SJCRH30 (cell line): ENCODE measurements around the gene ADAMTS16. TPM values are rescaled to one million over a fixed set of nuclear protein-coding genes. Genes with fewer than 3 reads are reported as not detected.
A peak's percentile ranks its signal among the peaks of the same experiment; 100 is the strongest.
"Not testable (repeated sequence)": the region's sequence is repeated elsewhere in the genome, so short reads cannot be mapped to it uniquely, and the experiment has no call there.

Source experiments
- DNase-seq, 2 experiments: peaks; one replicate each; pipeline ENCODE4 v3.0.0-alpha.2; 2015 to 2020
- H3K27ac ChIP-seq: fragments of 250-450 bp; sonication (Bioruptor Pico); 2 replicates; pipeline ENCODE4 v1.5.1; 2020; ENCODE audit warnings: mild to moderate bottlenecking, moderate library complexity
- H3K27me3 ChIP-seq: fragments of 250-450 bp; sonication (Bioruptor Pico); 2 replicates; pipeline ENCODE4 v1.5.1; 2020; ENCODE audit warnings: mild to moderate bottlenecking, moderate library complexity
- H3K36me3 ChIP-seq: fragments of 250-450 bp; sonication (Bioruptor Pico); 2 replicates; pipeline ENCODE4 v1.5.1; 2020; ENCODE audit warnings: mild to moderate bottlenecking, moderate library complexity
- H3K4me1 ChIP-seq: fragments of 250-450 bp; sonication (Bioruptor Pico); 2 replicates; pipeline ENCODE4 v1.5.1; 2020; ENCODE audit warnings: mild to moderate bottlenecking, moderate library complexity
- H3K4me3 ChIP-seq: fragments of 250-450 bp; sonication (Bioruptor Pico); 2 replicates; pipeline ENCODE4 v1.5.1; 2020; ENCODE audit warnings: mild to moderate bottlenecking, moderate library complexity
- H3K9me3 ChIP-seq: fragments of 250-450 bp; sonication (Bioruptor Pico); replicated peaks from 2 replicates; pipeline ENCODE4 v1.5.1; 2020; ENCODE audit warnings: mild to moderate bottlenecking, moderate library complexity
- total RNA-seq: library from RNA; depleted of rRNA; stranded (reverse); fragments of >200 nt; shearing (Covaris generic); gene quantifications from 2 replicates; pipeline ENCODE4 v1.2.3, GENCODE V29; 2014

Gene ADAMTS16
- total RNA-seq, 1 experiment from 2014 or later, result 0.71 TPM

DNA sequence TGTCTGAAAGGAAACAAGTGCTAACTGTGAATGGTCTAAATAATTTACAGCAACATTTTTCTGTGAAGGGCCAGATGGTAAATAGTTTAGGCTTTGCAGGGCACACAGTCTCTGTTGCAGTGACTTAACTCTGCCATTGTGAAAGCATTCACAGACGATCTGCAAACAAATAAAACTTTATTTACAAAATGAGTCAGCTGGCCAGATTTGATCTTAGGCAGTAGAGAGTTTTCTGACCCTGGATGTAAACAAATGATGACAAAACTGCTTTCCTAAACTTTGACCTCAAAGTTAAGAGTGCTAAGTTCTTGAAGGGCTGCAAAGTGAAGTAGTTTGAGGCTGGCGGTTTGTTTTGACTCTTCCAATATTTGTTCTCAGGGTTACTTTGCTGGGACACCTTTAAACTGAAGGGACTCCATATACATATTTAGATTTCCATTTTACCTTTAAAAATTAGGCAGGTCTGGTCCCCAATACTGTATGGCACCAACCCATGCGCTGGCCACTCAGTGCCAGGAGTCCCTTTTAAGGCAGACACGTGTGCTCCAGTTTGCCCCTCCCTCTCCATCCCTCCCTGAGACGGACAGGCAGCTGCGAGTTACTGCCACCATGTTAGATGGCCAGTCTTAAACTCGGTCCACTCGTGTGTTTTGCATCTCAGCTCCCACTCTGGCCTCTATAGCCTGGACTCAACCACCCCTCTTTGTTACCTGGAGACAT, 4.0 kb upstream of the ADAMTS16 start:
- Histone ChIP-seq H3K36me3 (no peaks in the 10 kb centered on the region), H3K4me1 (no peaks in the 10 kb centered on the region), H3K27me3 (no peaks in the 10 kb centered on the region), H3K27ac (no peak overlapping the region), H3K4me3 (no peak overlapping the region), H3K9me3 (no peaks in the 10 kb centered on the region)
- no peak for DNase-seq

DNA sequence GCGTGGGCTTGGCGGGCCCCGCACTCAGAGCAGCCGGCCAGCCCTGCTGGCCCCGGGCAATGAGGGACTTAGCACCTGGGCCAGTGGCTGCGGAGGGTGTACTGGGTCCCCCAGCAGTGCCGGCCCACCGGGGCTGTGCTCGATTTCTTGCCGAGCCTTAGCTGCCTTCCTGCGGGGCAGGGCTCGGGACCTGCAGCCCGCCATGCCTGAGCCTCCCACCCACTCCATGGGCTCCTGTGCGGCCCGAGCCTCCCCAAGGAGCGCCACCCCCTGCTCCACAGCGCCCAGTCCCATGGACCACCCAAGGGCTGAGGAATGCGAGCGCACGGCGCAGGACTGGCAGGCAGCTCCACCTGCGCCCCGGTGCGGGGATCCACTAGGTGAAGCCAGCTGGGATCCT, 2.3 kb upstream of the ADAMTS16 start:
- H3K27ac ChIP-seq, H3K36me3 ChIP-seq, H3K4me3 ChIP-seq, H3K27me3 ChIP-seq, H3K4me1 ChIP-seq, DNase-seq, H3K9me3 ChIP-seq: not testable (repeated sequence)

DNA sequence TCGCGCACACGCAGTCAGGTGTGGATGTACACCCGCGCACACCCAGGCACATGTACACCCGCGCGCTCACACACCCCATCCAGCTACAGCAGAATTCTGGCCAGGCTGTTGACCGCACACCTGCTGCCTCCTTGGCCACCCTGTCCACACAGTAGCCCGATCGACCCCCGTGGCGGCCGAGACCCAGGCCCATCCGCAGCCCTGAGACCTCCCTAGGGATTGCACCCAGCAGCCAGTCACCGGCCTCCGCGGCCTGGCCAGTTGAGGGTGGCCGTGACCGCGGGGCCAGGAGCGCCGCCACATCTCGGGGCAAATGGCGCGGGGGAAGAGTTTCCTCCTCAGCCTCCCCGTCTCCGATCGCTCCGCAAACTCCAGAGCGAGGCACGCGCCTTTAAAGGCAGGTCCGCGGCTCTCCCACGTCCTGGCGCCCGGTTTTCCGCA, 774 bp upstream of the ADAMTS16 start:
- no peak overlapping the region for H3K4me3 ChIP-seq
- no peak overlapping the region for H3K27ac ChIP-seq
- H3K4me1 ChIP-seq, result no peaks in the 10 kb centered on the region
- DNase-seq, result no peak
- no peaks in the 10 kb centered on the region for H3K36me3 ChIP-seq
- H3K9me3 ChIP-seq, result no peaks in the 10 kb centered on the region
- no peaks in the 10 kb centered on the region for H3K27me3 ChIP-seq

DNA sequence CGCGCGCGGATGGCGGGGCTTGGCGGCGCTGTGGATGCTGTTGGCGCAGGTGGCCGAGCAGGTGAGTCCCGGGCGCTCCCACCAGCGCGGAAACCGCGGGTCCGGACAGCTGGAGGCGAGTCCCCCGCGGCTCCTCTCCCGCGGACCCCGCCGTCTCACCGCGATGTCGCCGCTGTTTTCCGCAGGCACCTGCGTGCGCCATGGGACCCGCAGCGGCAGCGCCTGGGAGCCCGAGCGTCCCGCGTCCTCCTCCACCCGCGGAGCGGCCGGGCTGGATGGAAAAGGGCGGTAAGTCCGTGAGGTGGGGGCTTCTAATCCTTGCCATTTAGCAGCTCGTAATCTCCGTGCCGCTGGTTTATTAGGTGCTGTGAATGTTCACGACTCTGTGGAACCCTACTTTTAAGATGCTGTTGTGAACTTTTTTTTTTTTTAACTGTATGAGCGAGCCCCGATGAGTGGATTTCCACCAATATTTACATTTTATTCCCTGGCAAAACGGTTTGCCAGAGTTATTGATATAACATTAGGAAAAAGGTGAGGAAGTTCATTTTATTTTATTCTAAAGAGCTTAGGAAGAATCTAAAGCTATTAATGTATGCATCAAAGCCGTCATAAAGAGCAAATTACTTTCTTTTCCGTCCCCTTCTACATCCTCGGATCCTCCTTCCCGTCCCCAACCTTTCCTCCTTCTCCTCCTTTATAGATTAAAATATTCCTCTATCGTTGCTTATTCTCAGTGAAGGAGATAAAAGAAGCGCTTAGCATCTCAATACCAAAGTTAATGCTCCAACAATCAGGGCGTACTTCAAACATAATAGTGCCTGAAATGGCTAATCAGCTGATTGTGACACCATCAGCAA, 579 bp downstream of the ADAMTS16 start:
- no peaks in the 10 kb centered on the region for H3K27me3 ChIP-seq
- no peak for DNase-seq
- no peak overlapping the region for H3K27ac ChIP-seq
- H3K36me3 ChIP-seq, result no peaks in the 10 kb centered on the region
- H3K4me3 ChIP-seq, result no peak overlapping the region
- H3K4me1 ChIP-seq, result no peaks in the 10 kb centered on the region
- H3K9me3 ChIP-seq, result no peaks in the 10 kb centered on the region

DNA sequence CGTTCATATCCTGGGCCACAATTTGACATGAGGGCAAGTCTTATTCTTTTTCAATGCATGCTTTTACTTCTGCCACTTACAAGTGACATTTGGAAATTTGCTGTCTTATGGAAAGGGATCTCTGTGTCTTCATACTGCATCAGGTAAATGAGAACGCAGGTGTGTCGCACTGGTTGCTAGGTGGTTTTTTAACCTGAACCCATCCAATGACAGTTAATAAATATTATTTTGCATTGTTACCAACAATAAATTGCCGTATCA, 1.1 kb downstream of the ADAMTS16 start:
- no peak for DNase-seq
- Histone ChIP-seq H3K9me3 (no peaks in the 10 kb centered on the region), H3K4me1 (no peaks in the 10 kb centered on the region), H3K27me3 (no peaks in the 10 kb centered on the region), H3K36me3 (no peaks in the 10 kb centered on the region), H3K27ac (no peak overlapping the region), H3K4me3 (no peak overlapping the region)

DNA sequence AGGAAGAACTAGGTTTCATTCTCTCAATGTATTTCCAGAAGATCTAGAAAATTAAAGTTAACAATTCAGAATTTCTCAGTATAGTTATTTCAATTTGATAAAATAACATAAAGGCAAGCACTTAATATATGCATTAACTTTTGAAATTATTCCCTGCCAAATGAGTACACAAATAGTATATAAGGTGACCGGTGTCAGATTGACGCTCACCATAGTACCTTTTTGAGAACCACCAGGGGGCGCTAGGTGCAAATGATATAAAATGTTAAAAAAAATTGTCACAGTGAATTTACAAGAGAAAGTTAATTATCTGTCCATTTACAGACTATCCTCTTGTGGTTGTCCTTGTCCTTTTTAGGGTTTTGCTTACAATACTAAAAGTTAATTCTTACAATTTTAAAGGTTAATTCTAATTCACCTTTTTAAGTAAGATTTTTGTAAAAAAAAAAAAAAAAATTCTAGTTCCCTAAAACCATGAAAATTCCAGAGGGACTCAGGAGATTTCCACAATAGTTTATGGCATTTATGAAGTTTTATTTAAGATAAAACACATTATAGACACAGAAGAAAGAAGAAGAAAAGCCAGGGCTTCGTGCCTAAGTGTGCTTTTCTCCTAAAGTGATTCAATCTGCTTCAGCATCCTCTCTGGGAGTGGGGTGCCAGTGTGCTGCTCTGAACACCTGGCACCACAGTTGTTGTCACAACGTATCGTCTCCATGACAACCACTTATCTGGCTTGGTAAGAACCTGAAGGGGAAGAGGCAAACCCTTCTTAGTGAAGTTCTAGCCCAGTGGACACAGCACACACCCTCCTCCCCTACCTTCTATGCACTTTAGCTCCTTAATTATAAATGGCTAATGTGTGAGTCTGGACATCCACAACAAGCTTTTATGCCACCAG, 1.7 kb downstream of the ADAMTS16 start:
- no peak overlapping the region for H3K4me3 ChIP-seq

DNA sequence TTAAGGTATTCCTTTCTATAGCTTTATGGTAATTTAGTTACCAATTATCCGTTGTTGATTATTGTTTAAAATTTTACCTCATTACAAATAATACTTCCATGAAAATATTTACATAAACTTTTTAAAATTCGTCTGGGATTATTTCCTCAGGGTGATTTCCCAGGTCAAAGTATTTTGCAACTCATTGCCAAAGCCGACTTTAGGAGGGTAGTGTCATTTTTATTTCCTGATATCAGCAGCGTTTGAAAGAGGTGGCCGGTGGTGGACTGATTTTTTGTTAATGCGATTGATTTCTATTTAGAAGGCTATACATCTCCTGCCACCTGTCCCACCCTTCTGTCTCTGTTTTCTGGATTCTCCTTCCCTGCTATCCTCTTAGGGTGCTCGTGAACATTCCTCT, 4.3 kb downstream of the ADAMTS16 start:
- no peak for DNase-seq
- Histone ChIP-seq H3K4me1 (no peaks in the 10 kb centered on the region), H3K36me3 (no peaks in the 10 kb centered on the region), H3K4me3 (no peak overlapping the region), H3K27me3 (no peaks in the 10 kb centered on the region), H3K27ac (no peak overlapping the region), H3K9me3 (no peaks in the 10 kb centered on the region)

More for the DNA sequence above, 1.7 kb downstream of the ADAMTS16 start:
- no peak overlapping the region for H3K27ac ChIP-seq
- H3K4me1 ChIP-seq, result no peaks in the 10 kb centered on the region
- no peaks in the 10 kb centered on the region for H3K9me3 ChIP-seq
- peak; percentile 7 to 67 for DNase-seq
- no peaks in the 10 kb centered on the region for H3K27me3 ChIP-seq
- H3K36me3 ChIP-seq, result no peaks in the 10 kb centered on the region

DNA sequence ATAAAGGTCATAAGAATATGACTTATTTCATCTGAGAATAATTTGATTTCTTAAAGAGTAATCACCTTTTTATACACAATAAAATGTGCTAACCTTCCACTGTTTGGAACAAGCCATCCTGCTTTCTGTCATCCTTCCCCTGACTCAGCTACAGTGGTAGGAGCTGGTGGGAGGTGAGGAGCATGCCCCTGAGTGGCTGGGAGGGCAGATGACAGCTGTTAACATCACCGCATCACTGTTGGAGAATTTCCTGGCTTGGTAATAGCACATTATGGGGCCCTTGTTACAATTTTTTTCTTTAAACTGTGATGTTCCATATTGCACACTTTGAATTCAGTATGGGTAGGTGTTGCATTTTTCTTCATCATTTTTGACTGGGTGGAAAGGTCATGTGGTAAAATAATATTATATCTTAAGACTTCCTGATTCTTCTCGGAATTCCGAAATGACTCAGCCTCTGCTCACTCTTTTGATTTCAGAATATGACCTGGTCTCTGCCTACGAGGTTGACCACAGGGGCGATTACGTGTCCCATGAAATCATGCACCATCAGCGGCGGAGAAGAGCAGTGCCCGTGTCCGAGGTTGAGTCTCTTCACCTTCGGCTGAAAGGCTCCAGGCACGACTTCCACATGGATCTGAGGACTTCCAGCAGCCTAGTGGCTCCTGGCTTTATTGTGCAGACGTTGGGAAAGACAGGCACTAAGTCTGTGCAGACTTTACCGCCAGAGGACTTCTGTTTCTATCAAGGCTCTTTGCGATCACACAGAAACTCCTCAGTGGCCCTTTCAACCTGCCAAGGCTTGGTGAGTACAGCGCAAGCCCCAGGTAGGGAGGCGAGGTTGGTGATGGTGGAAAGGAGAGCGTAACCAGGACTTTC, 5.8 kb downstream of the ADAMTS16 start:
- peak overlapping the region; percentile 38 for H3K4me3 ChIP-seq
- H3K9me3 ChIP-seq, result no peaks in the 10 kb centered on the region
- no peaks in the 10 kb centered on the region for H3K27me3 ChIP-seq
- peak; percentile 29 to 36 for DNase-seq
- no peaks in the 10 kb centered on the region for H3K4me1 ChIP-seq
- no peaks in the 10 kb centered on the region for H3K36me3 ChIP-seq
- H3K27ac ChIP-seq, result peak overlapping the region; percentile 57

DNA sequence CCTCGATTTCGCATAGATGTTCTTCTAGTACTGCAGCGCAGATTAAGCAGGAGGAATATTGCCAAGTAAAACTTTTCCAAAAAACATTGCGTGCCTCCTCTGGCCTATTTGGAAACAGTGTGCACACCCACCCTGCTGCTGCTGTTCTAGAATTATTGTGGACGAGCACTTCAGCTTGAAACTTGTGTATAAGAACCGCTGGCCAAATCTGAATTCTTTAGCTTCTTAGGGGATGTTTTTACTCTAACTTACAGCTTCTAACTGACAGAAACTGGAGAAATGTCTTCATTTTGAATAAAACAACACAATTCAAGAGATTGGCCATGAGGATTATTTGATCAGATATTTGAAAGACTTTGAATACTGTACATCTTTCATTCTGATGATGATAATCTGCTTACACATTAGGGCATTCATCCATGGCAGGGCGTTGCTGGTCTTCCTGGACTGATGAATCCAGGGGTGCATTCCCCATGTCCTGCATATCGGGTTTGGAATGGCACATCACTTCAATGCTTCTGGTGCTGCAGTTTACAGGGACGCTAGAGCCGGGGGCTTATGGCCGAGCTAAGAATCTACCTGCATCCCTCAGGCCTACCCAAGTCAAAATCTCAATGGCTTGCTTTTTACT, 6.5 kb downstream of the ADAMTS16 start:
- Histone ChIP-seq H3K27ac (peak overlapping the region; percentile 57), H3K36me3 (no peaks in the 10 kb centered on the region), H3K4me3 (peak overlapping the region; percentile 38), H3K9me3 (no peaks in the 10 kb centered on the region), H3K27me3 (no peaks in the 10 kb centered on the region), H3K4me1 (no peaks in the 10 kb centered on the region)
- DNase-seq, result no peak

DNA sequence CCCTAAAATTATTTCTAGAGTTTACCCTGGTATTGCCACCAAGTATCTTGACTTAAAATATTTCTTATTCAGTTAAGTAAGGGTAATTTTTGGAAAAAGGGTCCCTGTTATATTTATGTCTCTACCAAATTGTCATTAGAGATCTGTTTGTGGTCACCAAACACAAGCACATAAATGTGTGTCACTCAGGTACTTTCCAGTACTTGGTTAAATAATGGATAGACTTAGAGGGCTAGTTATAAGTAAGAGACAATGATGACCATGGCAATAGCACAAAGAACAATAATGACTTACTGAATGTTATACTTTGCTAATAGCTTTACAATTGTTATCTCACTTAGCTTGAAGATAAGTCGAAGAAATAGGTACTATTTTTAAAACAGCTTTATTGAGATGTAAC, 9.0 kb downstream of the ADAMTS16 start:
- Histone ChIP-seq H3K4me1 (no peaks in the 10 kb centered on the region), H3K27ac (no peak overlapping the region), H3K27me3 (no peaks in the 10 kb centered on the region), H3K4me3 (no peak overlapping the region), H3K36me3 (no peaks in the 10 kb centered on the region), H3K9me3 (no peaks in the 10 kb centered on the region)
- no peak for DNase-seq

DNA sequence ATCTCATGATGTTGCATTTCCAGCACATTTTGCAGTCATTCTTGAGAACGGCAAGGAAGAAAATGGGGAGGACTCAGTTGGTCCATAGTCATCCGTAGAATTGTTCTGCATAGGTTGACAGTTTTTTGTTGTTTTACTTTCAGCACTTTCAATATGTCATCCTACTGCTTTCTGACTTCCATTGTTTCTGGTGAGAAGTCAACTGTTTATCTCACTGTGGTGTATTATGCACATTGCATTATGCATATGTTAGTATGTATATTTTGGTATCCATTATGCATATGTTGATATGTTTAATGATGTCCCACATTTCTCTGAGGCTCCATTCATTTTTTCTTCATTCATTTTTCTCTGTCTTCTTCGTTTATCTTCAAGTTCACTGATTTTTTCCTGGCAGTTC, 10.5 kb downstream of the ADAMTS16 start:
- no peak for DNase-seq
- Histone ChIP-seq H3K36me3 (no peaks in the 10 kb centered on the region), H3K4me3 (no peak overlapping the region), H3K4me1 (no peaks in the 10 kb centered on the region), H3K27ac (no peak overlapping the region), H3K9me3 (no peaks in the 10 kb centered on the region), H3K27me3 (no peaks in the 10 kb centered on the region)

DNA sequence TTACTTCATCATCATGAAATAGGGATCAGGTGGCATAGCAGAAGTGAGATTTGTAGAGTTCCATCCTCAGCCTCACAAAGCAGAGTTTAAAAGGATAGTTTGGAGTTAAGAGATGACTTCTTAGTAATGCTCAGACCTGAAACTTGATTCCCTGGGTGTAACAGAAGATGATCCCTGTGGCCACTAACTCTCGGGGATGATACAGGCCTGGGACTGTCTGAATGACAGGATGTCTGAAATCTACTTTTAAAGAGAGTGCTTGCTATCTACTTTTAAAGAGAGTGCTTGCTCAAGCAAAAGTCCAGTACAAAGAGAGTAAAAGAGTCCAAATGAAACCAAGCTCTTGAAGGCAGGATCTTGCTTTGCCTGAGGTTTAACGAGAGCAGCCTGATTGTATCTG, 14.6 kb downstream of the ADAMTS16 start:
- no peaks in the 10 kb centered on the region for H3K4me1 ChIP-seq

DNA sequence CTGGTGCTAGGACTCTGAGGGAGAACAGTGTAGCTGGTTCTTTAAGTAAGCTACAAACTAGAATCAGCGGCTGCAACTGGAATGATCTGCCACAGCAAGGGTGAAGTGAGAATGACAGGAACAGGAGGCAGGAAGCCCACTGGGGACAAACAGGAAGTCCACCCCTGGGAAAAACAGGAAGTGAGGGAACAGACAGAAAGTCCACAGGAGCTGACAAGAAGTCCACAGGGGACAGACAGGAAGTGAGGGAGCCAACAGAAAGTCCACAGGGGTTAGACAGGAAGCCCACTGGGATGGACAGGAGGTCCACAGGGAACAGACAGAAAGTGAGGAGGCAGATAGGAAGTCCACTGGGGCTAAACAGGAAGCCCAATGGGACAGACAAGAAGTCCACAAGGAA, 15.5 kb downstream of the ADAMTS16 start:
- Histone ChIP-seq H3K27ac (no peak overlapping the region), H3K4me1 (no peaks in the 10 kb centered on the region), H3K36me3 (no peaks in the 10 kb centered on the region), H3K27me3 (no peaks in the 10 kb centered on the region), H3K4me3 (no peak overlapping the region), H3K9me3 (no peaks in the 10 kb centered on the region)
- peak; percentile 10 to 34 for DNase-seq

More for the DNA sequence above, 14.6 kb downstream of the ADAMTS16 start:
- Histone ChIP-seq H3K9me3 (no peaks in the 10 kb centered on the region), H3K4me3 (no peak overlapping the region), H3K27me3 (no peaks in the 10 kb centered on the region), H3K36me3 (no peaks in the 10 kb centered on the region), H3K27ac (no peak overlapping the region)
- no peak for DNase-seq
